GM19351 (cell line): Measurements from ENCODE around the gene CUEDC2.

ENCODE experiments used
- ATAC-seq: cut with Tn5 transposase; IDR thresholded peaks from one replicate; pipeline ENCODE4 v1.9.1; 2021; ENCODE audit warnings: mild to moderate bottlenecking, moderate library complexity; ENCODE audit not compliant: unreplicated experiment

The CUEDC2 gene

DNA sequence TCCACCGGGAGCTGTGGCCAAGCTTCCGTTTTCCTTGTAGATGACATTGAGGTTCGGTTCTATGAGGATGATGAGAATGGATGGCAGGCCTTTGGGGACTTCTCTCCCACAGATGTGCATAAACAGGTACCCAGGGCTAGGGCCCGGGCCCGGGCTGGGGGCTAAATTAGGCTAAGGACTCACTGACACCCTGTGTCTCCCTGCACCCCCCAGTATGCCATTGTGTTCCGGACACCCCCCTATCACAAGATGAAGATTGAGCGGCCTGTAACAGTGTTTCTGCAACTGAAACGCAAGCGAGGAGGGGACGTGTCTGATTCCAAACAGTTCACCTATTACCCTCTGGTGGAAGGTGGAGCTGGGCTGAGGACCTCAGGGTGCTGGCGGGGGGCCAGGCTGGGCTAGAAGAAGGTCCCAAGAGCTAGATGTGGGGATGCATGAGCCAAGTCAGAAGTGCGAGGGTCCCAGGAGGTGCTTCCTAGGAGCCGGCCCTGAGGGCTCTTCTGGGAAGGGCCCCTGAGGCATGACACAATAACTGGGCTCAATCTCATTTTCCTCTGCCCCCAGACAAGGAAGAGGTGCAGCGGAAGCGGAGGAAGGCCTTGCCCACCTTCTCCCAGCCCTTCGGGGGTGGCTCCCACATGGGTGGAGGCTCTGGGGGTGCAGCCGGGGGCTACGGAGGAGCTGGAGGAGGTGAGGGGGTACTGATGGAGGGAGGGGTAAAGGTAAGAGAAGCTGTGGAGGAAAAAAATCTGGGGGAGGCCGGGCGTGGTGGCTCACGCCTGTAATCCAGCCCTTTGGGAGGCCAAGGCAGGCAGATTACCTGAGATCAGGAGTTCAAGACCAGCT lies 34.0 kb downstream of the CUEDC2 start:
- ATAC-seq = no peak

DNA sequence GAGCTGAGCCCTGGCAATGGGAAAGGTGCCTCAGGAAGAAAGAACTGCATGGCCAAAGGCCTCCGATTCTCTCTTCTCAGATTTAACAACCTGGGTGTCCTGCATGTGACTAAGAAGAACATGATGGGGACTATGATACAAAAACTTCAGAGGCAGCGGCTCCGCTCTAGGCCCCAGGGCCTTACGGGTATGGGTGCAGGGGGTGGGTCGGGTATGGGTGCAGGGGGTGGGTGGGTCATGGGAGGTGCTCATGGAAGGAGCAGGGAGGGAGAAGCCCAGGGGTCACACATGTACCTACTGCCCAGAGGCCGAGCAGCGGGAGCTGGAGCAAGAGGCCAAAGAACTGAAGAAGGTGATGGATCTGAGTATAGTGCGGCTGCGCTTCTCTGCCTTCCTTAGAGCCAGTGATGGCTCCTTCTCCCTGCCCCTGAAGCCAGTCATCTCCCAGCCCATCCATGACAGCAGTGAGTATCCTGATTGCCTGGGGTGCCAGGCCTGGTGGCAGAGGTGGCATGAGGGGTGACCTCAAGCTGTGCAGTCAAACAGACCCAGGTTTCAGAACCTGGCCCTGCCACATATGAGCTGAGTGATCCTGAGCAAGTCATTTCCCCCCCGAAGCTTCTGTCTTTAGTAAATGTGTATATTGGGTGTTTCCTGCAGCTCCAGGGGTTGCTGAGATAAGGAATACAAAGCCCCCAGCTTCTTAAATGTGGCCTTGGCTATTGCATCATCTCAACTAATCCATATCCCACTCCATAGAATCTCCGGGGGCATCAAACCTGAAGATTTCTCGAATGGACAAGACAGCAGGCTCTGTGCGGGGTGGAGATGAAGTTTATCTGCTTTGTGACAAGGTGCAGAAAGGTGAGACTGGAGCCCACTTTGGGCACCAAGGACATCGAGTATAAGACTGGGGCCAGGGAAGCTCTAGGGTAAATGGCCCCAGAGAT lies 34.9 kb downstream of the CUEDC2 start:
- no peak for ATAC-seq

DNA sequence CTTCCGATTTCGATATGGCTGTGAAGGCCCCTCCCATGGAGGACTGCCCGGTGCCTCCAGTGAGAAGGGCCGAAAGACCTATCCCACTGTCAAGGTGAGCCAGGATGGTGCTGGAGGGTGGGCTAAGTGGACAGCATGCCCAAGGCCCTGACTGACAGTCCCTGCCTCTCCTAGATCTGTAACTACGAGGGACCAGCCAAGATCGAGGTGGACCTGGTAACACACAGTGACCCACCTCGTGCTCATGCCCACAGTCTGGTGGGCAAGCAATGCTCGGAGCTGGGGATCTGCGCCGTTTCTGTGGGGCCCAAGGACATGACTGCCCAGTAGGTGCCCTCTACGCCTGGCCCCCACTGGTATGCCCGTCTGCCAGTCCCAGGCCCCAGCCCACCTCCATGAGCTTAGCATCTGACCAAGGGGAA lies 35.6 kb downstream of the CUEDC2 start:
- ATAC-seq = no peak

DNA sequence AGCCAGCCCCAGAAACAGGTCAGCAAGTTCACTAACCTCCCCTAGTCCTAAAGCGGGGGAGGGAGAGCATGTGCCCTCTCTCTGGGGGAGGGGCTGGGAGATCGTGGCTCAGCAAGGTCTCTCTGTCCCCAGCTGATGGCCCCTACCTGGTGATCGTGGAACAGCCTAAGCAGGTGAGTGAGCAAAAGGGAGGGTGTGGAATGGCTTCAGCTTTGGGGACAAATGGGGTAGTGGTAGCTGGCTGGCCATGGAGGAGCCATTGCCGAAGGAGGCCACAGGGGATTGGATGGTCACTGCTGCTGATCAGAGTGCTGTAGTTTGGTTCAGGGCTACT lies 36.1 kb downstream of the CUEDC2 start:
- ATAC-seq = no peak

DNA sequence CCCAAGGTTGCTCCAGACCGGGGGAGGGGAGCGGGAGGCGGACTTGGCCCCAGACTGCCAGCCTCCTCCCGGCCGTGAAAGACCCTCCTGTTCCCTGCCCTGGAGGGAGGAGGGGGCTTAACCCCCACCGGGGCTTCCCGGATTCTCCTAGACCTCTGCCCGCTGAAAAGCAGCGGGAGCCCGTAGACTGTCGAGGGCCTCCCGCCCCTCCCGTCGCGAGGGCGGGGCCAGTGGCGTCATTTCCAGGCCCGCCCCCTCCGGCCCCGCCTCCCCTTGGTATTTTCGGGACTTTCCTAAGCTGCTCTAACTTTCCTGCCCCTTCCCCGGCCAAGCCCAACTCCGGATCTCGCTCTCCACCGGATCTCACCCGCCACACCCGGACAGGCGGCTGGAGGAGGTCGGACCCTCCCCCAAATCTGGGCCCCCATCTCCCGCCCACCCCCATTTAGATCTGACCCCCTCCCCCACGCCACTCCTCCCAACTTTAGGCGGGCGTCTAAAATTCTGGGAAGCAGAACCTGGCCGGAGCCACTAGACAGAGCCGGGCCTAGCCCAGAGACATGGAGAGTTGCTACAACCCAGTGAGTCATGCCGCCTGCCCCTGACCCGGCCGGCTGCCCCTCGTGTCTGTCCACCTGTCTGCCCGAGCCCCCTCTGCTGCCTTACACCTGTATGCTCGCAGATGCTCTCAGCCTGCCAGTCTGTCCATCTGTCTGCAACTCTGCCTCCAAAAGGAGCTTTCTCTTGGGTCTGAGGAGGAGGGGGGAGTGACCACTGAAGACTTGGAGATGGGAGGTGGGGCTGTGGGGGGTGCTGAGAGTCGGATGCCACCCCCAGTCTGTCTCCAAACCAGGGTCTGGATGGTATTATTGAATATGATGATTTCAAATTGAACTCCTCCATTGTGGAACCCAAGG lies 36.7 kb downstream of the CUEDC2 start, which contains the start of gene NFKB2:
NFKB2 (plus strand) TSS at position 306 of the 917 bp plus-strand sequence; CDS start at position 561, 255 bp downstream.
- ATAC-seq = no peak

DNA sequence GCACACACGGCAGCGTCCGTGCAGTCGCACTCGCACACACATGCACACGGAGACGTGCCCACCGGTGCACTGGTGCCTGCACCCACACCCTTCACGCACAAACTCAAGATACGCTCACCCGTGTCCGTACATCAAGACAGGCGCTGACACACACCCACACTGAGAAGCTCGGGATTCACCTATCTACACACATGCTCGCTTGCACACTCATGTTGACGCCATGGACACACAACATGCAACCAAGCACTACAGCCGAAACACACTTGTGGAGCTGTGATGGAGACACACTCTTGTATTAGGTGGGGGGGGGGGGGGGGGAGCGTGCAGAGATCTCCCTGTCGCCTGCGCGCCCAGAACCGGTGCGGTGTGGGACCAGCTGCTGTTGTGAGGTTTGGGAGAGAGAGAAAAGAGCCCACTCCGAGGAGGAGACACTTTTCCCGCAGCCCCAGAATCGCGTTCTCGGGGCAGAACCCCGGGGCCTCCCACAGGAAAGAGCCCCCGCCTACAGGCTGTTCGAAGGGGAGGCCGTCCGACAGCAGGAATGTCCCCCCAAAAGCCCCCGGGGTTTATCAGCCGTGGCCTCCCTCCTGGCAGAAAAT lies 37.5 kb downstream of the CUEDC2 start:
- ATAC-seq = no peak

DNA sequence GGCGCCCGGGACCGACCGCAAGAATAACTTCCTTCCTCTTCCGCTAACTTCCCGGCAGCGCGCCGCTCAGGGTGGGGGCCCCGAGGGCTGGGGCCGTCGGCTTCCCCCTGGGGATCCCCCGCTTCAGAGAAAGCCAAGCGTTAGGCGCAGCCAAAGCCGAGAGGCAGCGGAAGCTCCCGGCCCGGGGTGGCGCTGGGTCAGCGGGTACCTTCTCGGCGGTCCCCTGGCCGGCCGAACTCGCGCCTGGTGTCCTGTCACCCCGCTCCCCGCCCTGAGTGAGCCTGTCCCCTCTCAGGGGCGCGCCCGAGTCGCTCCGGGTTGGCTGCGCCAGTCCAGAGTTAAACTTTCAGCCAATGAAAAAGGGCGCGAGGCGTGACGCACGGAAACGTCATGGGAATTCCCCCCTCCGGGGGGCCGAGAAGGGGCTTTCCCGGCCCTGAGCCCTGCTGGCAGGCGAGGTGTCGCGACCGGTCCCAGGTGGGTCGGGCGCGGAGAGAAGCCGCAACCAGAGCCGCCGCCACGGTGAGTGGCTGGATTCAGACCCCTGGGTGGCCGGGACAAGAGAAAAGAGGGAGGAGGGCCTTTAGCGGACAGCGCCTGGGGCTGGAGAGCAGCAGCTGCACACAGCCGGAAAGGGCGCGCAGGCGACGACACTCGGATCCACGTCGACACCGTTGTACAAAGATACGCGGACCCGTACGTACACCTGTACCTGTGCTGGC lies 38.1 kb downstream of the CUEDC2 start:
- ATAC-seq = peak; percentile 74

DNA sequence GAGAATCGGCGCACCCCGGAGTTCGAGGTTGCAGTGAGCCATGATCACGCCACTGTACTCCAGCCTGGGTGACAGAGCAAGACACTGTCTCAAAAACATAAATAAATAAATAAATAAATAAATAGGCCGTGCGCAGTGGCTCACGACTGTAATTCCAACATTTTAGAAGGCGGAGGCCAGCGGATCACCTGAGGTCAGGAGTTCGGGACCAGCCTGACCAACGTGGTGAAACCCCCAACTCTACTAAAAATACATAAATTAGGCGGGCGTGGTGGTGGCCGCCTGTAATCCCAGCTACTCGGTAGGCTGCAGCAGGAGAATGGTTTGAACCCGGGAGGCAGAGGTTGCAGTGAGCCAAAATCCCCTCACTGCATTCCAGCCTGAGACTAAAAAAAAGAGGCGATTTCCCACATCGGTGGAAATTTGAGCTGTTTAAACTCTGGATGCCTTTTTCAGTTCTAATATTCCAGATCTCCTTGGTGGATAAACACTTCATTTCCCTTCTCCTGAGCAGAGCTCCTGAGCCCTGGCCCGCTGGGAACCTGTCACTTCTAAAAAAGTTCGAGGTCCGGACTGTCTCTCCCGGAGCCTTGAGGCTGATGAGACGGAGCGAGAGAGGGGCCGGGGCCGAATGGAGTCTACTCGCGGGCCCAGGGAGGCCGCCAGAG lies 38.8 kb downstream of the CUEDC2 start:
- no peak for ATAC-seq

DNA sequence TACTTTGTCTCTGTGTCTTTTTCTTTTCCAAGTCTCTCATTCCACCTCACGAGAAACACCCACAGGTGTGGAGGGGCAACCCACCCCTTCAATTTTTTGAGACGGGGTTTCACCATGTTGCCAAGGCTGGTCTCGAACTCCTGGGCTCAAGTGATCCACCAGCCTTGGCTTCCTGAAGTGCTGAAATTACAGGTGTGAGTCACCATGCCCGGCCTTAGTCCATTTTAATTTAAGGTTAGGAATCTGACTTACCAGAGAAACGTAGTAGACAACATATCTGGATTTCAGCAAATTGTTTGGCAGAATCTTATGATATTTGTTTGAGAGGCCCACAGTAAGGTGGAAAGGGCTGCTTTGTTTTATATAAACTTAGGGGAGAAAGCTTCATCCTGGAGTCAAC lies 40.1 kb downstream of the CUEDC2 start:
- no peak for ATAC-seq

DNA sequence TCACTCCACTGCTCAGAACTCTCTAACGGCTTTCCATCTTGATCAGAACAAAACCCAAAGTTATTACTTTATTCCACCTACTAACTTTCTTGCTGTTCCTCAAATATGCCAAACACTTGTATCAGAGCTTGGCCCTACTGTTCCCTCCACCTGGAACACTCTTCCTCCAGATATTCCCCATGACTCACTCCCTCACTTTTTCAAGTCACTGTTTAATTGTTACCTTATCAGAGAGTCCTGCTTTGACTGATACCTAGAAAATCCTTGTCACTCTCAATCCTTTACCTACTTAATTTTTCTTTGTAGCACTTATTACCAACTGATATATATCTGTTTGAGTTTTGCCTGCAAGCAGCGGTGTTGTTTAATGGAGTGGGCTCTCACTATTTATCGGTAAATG lies 42.5 kb downstream of the CUEDC2 start:
- no peak for ATAC-seq

DNA sequence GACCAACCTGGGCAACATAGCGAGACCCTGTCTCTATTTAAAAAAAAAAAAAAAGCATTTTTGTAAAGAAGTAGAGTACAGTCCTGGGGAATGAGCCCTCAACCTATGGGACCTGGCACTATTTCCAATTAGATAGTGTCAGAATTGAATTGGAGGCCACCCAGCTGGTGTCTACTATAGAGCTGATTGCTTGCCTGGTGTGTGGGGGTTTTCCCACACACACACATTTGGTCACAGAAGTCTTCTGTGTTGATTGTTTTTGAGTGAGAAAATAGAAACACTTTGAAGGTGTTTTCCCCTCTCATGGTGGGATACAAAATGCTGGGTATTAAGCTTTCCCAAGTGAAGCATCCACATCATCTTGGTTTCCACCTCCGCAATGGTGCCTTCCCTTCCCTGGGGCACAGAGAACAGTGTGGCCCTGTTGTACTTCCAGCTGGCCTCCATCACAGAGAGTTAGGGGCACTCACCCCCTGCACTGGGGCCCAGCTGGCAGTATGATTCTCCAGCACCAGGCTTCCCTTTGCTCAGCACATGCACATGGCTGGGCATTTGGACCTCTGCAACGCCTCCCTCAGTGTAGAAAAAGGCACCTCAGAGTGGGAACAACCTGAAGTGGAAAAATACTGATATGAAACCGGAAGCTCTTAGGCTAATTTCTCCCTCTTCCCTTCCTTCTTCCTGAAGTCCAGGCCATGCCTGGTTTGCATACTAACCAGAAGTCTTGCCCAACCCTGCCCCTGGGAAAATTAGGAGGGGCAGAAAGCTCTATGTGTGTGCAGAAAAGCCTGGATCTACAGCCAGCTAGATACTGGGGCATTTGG lies 47.6 kb downstream of the CUEDC2 start:
- ATAC-seq = no peak

DNA sequence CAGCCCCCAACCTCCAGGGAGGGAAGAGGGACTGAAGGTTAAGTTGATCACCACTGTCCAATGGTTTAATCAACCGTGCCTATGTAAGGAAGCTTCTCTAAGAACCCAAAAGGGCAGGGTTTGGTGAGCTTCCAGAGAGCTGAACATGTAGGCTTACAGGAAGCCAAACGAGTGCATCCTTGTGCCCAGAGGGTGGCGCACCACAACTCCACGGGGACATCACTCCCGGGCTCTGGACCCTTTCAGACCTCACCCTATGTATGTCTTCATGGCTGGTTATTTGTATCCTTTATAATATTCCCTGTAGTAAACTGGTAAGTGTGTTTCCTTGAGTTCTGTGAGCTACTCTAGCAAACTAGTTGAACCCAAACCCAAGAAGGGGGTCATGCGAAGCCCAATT lies 48.3 kb downstream of the CUEDC2 start:
- ATAC-seq = no peak

DNA sequence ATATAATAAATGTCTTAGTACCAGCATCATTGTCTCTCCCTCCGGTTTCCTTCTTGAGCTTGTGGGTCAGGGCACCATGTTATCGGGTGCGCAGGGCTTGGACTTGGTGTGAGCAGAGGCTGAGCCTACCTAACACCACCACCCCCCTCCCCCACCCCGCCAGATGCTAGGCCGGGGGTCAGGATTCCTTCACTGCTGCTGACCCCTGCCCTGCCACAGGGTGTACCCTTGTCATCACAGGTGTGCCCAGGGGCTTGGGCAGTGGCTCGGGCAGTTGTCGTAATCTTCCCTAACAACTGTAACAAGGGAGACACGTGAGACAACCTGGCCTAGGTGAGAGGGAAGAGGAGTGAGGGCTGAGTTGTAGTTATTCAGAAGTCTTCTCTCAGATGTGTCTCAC lies 49.5 kb downstream of the CUEDC2 start:
- ATAC-seq = no peak

DNA sequence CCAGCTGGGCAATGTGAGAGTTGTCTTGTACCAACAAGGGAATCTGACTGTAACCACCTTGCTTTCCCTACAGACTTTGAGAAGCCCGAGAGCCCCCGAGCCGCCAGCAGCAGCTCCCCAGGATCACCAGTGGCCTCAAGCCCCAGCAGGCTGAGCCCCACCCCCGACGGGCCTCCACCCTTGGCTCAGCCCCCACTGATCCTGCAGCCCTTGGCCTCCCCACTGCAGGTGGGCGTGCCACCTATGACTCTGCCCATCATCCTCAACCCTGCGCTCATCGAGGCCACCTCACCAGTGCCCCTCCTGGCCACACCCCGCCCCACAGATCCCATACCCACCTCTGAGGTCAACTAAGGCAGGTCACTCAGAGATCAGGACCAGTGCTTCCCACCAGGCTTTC lies 50.4 kb downstream of the CUEDC2 start:
- ATAC-seq = no peak

DNA sequence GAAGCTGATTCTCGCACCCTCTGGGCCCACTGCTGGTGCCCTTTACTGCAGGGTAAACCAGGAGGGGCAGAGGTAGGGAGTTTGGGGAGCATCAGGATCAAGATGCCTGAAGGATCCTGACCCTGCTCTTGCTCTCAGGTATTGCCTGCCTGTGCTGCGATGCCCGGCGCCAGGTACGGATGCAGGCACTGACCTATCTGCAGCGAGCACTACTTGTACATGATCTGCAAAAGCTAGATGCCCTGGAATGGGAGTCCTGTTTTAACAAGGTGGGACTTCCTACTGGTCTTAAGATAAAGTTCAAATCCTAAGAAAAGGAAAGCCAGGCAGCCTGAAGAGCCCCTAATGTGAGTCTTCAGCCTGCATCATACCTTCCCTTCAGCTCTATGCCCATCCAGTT lies 53.0 kb downstream of the CUEDC2 start:
- no peak for ATAC-seq

DNA sequence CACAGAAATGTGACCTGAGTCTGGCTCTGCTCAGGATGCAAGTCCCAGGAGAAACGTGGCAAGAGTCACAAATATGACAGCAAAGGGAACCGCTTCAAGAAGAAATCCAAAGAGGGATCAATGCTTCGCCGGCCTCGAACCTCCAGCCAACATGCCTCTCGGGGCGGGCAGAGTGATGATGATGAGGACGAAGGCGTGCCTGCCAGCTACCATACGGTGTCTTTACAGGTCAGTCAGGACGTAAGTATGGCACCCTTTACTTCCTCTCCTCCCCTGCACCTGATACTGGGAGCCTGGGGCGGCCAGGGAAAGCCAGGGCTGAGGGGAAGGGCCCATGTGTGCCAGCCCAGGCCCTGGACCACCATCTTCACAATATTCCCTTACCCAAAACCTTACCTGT lies 55.5 kb downstream of the CUEDC2 start:
- ATAC-seq = no peak

DNA sequence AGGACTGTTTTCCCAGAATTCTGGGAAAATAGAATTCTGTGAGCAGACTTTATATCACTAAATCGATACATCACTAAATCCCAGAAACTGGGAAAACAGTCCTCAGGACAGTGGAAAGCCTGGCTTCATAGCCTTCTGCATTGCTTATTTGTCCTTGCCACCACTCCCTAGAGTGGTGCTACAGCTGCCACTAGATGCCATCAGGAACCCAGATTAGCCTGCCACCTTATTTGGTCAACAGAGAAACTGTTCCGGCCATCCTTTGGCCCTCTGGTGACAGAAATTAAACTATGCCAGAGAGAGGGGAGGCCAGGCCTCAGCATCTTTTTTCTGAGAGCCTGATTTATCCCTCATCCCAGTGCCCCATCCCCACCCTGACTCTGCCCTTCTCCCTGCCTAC lies 56.5 kb downstream of the CUEDC2 start:
- no peak for ATAC-seq

DNA sequence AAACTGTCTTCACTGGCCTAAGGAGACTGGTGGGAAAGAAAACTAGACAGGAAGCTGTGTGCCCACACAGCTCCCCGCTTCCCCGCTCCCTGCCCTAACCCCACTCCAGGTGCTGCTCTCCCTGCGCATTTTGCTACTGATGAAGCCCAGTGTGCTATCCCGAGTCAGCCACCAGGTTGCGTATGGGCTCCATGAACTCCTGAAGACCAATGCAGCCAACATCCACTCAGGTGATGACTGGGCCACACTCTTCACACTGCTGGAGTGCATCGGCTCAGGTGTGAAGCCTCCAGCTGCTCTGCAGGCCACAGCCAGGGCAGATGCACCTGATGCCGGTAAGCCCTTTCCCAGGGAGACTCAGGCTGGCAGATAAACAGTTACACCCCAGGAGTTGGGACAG lies 57.1 kb downstream of the CUEDC2 start:
- no peak for ATAC-seq
